Astrocyte (in vitro differentiated cells and primary cell): ENCODE measurements around the gene SRSF8.

Experiments
- EZH2 ChIP-seq: IDR thresholded peaks from 2 replicates; pipeline ENCODE4 v1.6.1; 2012; ENCODE audit warnings: mild to moderate bottlenecking, low read length, inconsistent platforms; ENCODE audit not compliant: insufficient read depth
- TF ChIP-seq, protein P1 (sequence below): IDR thresholded peaks from 2 replicates; pipeline ENCODE4 v1.5.1; 2011; ENCODE audit warnings: low read depth, mild to moderate bottlenecking, inconsistent platforms, low read length, moderate library complexity; ENCODE audit not compliant: insufficient read depth

DNA sequence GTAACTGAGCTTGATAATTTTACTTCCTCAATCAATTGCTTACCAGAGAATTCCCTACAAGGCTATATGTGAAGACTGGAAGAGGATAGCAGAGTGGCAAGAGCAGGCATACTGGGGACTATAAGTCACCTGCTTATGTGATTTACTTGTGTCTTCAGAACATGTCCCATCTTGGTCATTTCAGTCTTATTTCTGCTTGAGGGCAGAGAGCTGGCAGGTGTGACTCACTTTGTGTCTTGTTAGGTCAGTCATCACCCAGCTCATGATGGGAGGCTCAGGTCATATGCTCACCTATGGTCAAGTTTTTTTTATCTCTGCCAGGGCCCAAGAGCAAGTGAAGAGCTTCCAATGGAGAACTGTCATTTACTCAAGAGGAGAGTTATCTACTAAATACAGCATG, 6.2 kb downstream of the SRSF8 start:
- TF ChIP-seq, protein P1, sequence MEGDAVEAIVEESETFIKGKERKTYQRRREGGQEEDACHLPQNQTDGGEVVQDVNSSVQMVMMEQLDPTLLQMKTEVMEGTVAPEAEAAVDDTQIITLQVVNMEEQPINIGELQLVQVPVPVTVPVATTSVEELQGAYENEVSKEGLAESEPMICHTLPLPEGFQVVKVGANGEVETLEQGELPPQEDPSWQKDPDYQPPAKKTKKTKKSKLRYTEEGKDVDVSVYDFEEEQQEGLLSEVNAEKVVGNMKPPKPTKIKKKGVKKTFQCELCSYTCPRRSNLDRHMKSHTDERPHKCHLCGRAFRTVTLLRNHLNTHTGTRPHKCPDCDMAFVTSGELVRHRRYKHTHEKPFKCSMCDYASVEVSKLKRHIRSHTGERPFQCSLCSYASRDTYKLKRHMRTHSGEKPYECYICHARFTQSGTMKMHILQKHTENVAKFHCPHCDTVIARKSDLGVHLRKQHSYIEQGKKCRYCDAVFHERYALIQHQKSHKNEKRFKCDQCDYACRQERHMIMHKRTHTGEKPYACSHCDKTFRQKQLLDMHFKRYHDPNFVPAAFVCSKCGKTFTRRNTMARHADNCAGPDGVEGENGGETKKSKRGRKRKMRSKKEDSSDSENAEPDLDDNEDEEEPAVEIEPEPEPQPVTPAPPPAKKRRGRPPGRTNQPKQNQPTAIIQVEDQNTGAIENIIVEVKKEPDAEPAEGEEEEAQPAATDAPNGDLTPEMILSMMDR: no peak
- no peak for TF ChIP-seq EZH2
